Loucy (cell line): Measurements from ENCODE around the gene PAX5.

Source experiments
- H2AFZ ChIP-seq: fragments of 200-600 bp; sonication (generic); 2 replicates; pipeline ENCODE4 v1.6.0; 2016; ENCODE audit warnings: antibody characterized with exemption, mild to moderate bottlenecking, low read length, moderate library complexity
- H3F3A ChIP-seq: fragments of 200-600 bp; 2 replicates; pipeline ENCODE4 v1.6.0; 2016; ENCODE audit warnings: antibody characterized with exemption, low read depth, mild to moderate bottlenecking
- H3K27me3 ChIP-seq: fragments of 200-600 bp; sonication (generic); 2 replicates; pipeline ENCODE4 v1.6.1; 2014; ENCODE audit warnings: low read length, mild to moderate bottlenecking; ENCODE audit not compliant: insufficient read depth, poor library complexity, severe bottlenecking
- H3K36me3 ChIP-seq: fragments of 200-600 bp; sonication (generic); 2 replicates; pipeline ENCODE4 v1.6.1; 2016; ENCODE audit warnings: low read length; ENCODE audit not compliant: insufficient read depth
- H3K4me1 ChIP-seq: fragments of 200-600 bp; sonication (generic); 2 replicates; pipeline ENCODE4 v1.5.1; 2014; ENCODE audit warnings: low read length, mild to moderate bottlenecking; ENCODE audit not compliant: insufficient read depth, poor library complexity, severe bottlenecking
- H3K4me2 ChIP-seq: fragments of 200-600 bp; sonication (generic); 2 replicates; pipeline ENCODE4 v1.6.0; 2014; ENCODE audit warnings: antibody characterized with exemption, low read length, low read depth, mild to moderate bottlenecking; ENCODE audit not compliant: poor library complexity, severe bottlenecking
- H3K4me3 ChIP-seq: fragments of 200-600 bp; sonication (generic); 2 replicates; pipeline ENCODE4 v1.5.1; 2014; ENCODE audit warnings: low read length, mild to moderate bottlenecking, mixed read lengths; ENCODE audit not compliant: poor library complexity, severe bottlenecking
- H3K79me2 ChIP-seq: fragments of 200-600 bp; sonication (generic); 2 replicates; pipeline ENCODE4 v1.6.1; 2014; ENCODE audit warnings: low read length; ENCODE audit not compliant: insufficient read depth
- H3K9ac ChIP-seq: fragments of 200-600 bp; sonication (generic); 2 replicates; pipeline ENCODE4 v1.6.0; 2014; ENCODE audit warnings: mild to moderate bottlenecking, low read depth, low read length, moderate library complexity; ENCODE audit not compliant: poor library complexity, severe bottlenecking
- H3K9me2 ChIP-seq: fragments of 200-600 bp; sonication (generic); replicated peaks from 2 replicates; pipeline ENCODE4 v1.6.1; 2016; ENCODE audit warnings: low read depth, low read length, mixed read lengths
- H3K9me3 ChIP-seq: fragments of 200-600 bp; sonication (generic); 2 replicates; pipeline ENCODE4 v1.6.1; 2014; ENCODE audit warnings: mild to moderate bottlenecking, antibody characterized with exemption, low read length, low read depth; ENCODE audit not compliant: insufficient read depth
- H4K20me1 ChIP-seq: fragments of 200-600 bp; sonication (generic); 2 replicates; pipeline ENCODE4 v1.6.0; 2014; ENCODE audit warnings: antibody characterized with exemption, low read length, mild to moderate bottlenecking; ENCODE audit not compliant: insufficient read depth, poor library complexity, severe bottlenecking
- EZH2phosphoT487 ChIP-seq: fragments of 200-600 bp; IDR thresholded peaks from 2 replicates; pipeline ENCODE4 v1.6.1; 2018; ENCODE audit warnings: antibody characterized with exemption, mild to moderate bottlenecking, moderate library complexity, borderline replicate concordance
- TF ChIP-seq, protein P1 (sequence below): fragments of 200-600 bp; sonication (generic); conservative IDR thresholded peaks from 2 replicates; pipeline ENCODE4 v1.5.1; 2014; ENCODE audit warnings: mild to moderate bottlenecking, antibody characterized with exemption, low read length

The PAX5 gene

DNA sequence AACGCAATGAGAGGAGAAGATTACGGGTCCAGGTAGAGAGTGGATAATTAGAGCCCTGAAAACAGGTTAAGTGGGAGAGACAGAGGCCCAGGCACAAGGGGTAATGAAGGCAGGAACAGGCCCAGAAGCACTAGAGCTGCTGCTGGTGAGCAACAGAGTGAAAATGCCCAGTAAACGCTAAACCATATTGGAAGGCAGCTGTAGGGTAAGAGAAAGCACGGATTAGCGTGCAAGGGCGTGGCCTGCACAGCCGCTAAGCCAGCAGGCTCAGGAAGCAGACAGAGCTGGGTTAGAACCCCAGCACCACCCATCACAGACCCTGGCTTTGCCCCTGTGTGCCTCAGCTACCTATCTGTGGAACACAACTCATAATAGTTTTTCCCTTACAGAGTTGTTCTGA is 93.2 kb downstream of the PAX5 start:
- Histone ChIP-seq H3K4me1 (no peaks in the 10 kb centered on the region), H4K20me1 (no peaks in the 10 kb centered on the region), H3K79me2 (no peaks in the 10 kb centered on the region), H3F3A (no peaks in the 10 kb centered on the region), H3K4me2 (no peak overlapping the region), H3K9me3 (no peaks in the 10 kb centered on the region), H3K4me3 (no peak overlapping the region), H3K9me2 (no peaks in the 10 kb centered on the region), H3K27me3 (no peaks in the 10 kb centered on the region), H2AFZ (no peak overlapping the region), H3K9ac (no peak overlapping the region), H3K36me3 (no peaks in the 10 kb centered on the region)
- TF ChIP-seq, protein P1, sequence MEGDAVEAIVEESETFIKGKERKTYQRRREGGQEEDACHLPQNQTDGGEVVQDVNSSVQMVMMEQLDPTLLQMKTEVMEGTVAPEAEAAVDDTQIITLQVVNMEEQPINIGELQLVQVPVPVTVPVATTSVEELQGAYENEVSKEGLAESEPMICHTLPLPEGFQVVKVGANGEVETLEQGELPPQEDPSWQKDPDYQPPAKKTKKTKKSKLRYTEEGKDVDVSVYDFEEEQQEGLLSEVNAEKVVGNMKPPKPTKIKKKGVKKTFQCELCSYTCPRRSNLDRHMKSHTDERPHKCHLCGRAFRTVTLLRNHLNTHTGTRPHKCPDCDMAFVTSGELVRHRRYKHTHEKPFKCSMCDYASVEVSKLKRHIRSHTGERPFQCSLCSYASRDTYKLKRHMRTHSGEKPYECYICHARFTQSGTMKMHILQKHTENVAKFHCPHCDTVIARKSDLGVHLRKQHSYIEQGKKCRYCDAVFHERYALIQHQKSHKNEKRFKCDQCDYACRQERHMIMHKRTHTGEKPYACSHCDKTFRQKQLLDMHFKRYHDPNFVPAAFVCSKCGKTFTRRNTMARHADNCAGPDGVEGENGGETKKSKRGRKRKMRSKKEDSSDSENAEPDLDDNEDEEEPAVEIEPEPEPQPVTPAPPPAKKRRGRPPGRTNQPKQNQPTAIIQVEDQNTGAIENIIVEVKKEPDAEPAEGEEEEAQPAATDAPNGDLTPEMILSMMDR = no peak
- TF ChIP-seq EZH2phosphoT487 = no peak

DNA sequence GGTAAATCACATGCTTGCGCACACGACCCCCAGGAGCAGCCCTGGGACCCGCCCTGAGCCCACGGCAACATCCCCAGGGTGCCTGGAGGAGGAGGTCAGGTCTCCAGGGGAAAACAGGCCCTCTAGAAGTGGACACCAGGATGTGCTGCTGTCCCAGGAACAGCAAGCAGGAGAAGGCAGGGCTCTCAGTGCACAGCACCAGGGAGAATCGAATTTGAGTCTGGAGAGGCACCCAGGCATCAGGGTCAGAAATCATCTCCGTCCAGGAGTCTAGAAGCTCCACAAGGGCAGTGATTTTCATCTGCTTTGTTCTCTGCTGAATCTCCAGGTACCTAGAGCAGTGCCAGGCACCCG is 93.6 kb downstream of the PAX5 start:
- no peaks in the 10 kb centered on the region for H3F3A ChIP-seq
- H3K9me3 ChIP-seq = no peaks in the 10 kb centered on the region
- H3K36me3 ChIP-seq = no peaks in the 10 kb centered on the region
- H3K9ac ChIP-seq = no peak overlapping the region
- H2AFZ ChIP-seq = no peak overlapping the region
- TF ChIP-seq, protein P1 = no peak
- TF ChIP-seq EZH2phosphoT487 = no peak
- H3K4me3 ChIP-seq = no peak overlapping the region
- no peaks in the 10 kb centered on the region for H3K9me2 ChIP-seq
- H3K27me3 ChIP-seq = no peaks in the 10 kb centered on the region
- no peak overlapping the region for H3K4me2 ChIP-seq
- H4K20me1 ChIP-seq = no peaks in the 10 kb centered on the region
- no peaks in the 10 kb centered on the region for H3K4me1 ChIP-seq
- H3K79me2 ChIP-seq = no peaks in the 10 kb centered on the region

DNA sequence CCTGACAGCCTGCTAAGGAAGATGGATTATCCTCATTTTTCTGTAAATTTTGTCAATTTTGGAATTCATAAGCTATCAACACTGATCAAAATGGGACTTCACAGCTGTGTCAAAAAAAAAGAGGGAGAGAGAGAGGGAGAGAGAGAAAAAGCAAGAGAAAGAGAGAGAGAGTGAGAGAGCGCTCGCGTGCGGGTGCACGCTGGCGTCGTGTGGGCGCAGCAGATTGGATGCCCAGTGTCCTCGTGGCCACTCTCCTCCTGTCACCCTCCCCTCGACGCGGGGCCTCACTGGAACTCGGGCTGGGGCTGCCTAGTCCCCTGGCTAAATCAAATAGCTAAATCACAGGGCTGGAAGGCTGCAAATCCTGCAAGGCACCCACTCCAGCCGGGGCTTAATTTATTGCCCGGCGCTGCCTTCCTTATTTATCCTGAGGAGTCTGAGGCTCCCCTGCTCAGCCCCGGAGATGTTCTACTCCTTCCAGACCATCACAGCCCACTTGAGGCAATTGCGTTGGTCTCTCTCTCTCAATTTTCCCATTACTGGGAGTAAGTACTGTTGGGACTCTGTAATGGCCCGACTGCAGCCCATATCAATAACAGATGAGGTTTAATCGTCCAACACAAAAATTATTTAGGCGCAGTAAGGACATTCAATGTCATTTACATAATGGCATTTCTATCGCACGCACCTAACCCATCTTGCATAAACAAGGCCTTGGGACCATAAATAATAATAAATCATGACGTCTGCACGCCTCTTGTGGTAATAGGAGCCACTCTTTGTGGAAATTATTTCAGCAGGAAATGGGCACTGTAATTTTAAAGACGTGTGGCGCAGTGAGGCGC is 94.2 kb downstream of the PAX5 start:
- H3F3A ChIP-seq = no peaks in the 10 kb centered on the region
- H3K9me3 ChIP-seq = no peaks in the 10 kb centered on the region
- no peak overlapping the region for H3K9ac ChIP-seq
- no peak overlapping the region for H3K4me3 ChIP-seq
- H3K27me3 ChIP-seq = no peaks in the 10 kb centered on the region
- no peaks in the 10 kb centered on the region for H3K4me1 ChIP-seq
- H3K9me2 ChIP-seq = no peaks in the 10 kb centered on the region
- no peaks in the 10 kb centered on the region for H3K36me3 ChIP-seq
- no peaks in the 10 kb centered on the region for H3K79me2 ChIP-seq
- H3K4me2 ChIP-seq = no peak overlapping the region
- TF ChIP-seq EZH2phosphoT487 = no peak
- TF ChIP-seq, protein P1 = no peak
- H4K20me1 ChIP-seq = no peaks in the 10 kb centered on the region
- H2AFZ ChIP-seq = no peak overlapping the region
